Cerebellar cortex (tissue), 1 donor: ENCODE measurements around the gene WBP2.
"Not testable (repeated sequence)": the region's sequence is repeated elsewhere in the genome, so short reads cannot be mapped to it uniquely, and the experiment has no call there.

Experiments used
- DNase-seq: peaks from one replicate; pipeline ENCODE4 v3.0.0-alpha.2; 2015; ENCODE audit warnings: low spot score

The WBP2 gene

GRCh38 chr17:75865404-75866188, 10.5 kb upstream of the WBP2 start:
- DNase-seq = not testable (repeated sequence)

GRCh38 chr17:75864887-75865286, 9.8 kb upstream of the WBP2 start:
- not testable (repeated sequence) for DNase-seq

GRCh38 chr17:75864448-75864871, 9.3 kb upstream of the WBP2 start:
- DNase-seq = no peak

GRCh38 chr17:75861927-75862317, 6.8 kb upstream of the WBP2 start:
- no peak for DNase-seq

- not testable (repeated sequence) for DNase-seq
Observed at GRCh38 chr17:75859358-75859757, 4.2 kb upstream of the WBP2 start.

GRCh38 chr17:75856062-75856756, 1.1 kb upstream of the WBP2 start:
- DNase-seq = peak; percentile 62

GRCh38 chr17:75854881-75855309, 240 bp downstream of the WBP2 start:
- no peak for DNase-seq

GRCh38 chr17:75854101-75854748, 910 bp downstream of the WBP2 start:
- no peak for DNase-seq

GRCh38 chr17:75853433-75853832, 1.7 kb downstream of the WBP2 start:
- no peak for DNase-seq

GRCh38 chr17:75851693-75851991, 3.5 kb downstream of the WBP2 start:
- not testable (repeated sequence) for DNase-seq

GRCh38 chr17:75850928-75851692, 4.0 kb downstream of the WBP2 start:
- DNase-seq = peak; percentile 37

- no peak for DNase-seq
Observed at GRCh38 chr17:75849724-75850123, 5.4 kb downstream of the WBP2 start.

GRCh38 chr17:75849279-75849646, 5.9 kb downstream of the WBP2 start:
- no peak for DNase-seq

GRCh38 chr17:75848523-75849278, 6.4 kb downstream of the WBP2 start:
- peak; percentile 83 for DNase-seq

GRCh38 chr17:75847614-75848522, 7.3 kb downstream of the WBP2 start:
- DNase-seq = no peak

GRCh38 chr17:75846692-75847613, 8.2 kb downstream of the WBP2 start:
- no peak for DNase-seq

- DNase-seq = no peak
Observed at GRCh38 chr17:75845933-75846691, 9.0 kb downstream of the WBP2 start.

- peak; percentile 55 for DNase-seq
Observed at GRCh38 chr17:75845058-75845711, 9.9 kb downstream of the WBP2 start.
